ENCODE results near the gene GALE.

DNA sequence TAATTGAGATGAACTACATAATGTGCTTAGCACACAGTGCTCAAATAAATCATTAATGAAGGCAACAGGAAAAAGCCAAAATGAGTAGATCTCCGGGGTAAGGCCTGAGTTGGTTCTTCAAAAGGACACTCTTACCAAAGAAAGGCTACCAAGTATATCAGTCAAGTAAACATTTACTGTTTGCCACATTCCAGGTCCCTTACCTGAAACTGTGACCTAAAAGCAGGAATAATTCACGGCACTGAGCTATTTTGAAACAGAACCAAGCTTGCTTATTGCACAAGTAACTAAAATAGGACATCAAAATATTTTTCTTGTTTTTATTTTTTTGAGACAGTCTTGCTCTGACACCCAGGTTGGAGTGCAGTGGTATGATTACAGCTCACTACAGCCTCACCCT, 24.3 kb downstream of the GALE start:
- no peak for TF ChIP-seq POLR2A (IDR thresholded peaks at IDR 0.05)
- TF ChIP-seq, protein P1, sequence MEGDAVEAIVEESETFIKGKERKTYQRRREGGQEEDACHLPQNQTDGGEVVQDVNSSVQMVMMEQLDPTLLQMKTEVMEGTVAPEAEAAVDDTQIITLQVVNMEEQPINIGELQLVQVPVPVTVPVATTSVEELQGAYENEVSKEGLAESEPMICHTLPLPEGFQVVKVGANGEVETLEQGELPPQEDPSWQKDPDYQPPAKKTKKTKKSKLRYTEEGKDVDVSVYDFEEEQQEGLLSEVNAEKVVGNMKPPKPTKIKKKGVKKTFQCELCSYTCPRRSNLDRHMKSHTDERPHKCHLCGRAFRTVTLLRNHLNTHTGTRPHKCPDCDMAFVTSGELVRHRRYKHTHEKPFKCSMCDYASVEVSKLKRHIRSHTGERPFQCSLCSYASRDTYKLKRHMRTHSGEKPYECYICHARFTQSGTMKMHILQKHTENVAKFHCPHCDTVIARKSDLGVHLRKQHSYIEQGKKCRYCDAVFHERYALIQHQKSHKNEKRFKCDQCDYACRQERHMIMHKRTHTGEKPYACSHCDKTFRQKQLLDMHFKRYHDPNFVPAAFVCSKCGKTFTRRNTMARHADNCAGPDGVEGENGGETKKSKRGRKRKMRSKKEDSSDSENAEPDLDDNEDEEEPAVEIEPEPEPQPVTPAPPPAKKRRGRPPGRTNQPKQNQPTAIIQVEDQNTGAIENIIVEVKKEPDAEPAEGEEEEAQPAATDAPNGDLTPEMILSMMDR (IDR thresholded peaks at IDR 0.05): no peak
